ENCODE data around the gene STIM1.

- TF ChIP-seq CTCF (IDR thresholded peaks at IDR 0.05; ENCODE audit: insufficient read depth, low read length, poor library complexity, severe bottlenecking) (no peak), EZH2phosphoT487 (conservative IDR thresholded peaks at IDR 0.05; ENCODE audit: low read length) (no peak)
Measured at GRCh38 chr11:3942160-3942955, 86.9 kb downstream of the STIM1 start.

Measured in SU-DHL-6 (cell line).